Suppressor macrophage treated with lipopolysaccharide for 4 hours (primary cell): ENCODE measurements around the gene LIMS1.
"Not testable (repeated sequence)": the region's sequence is repeated elsewhere in the genome, so short reads cannot be mapped to it uniquely, and the experiment has no call there.

Source experiments
- DNase-seq: peaks from one replicate; pipeline ENCODE4 v3.0.0-alpha.2; 2020

Gene LIMS1

GRCh38 chr2:108670282-108670681, 136.0 kb downstream of the LIMS1 start:
- DNase-seq: not testable (repeated sequence)

- DNase-seq: not testable (repeated sequence)
These were observed 138.0 kb downstream of the LIMS1 start for GRCh38 chr2:108672200-108672805.

GRCh38 chr2:108676522-108676921, 142.3 kb downstream of the LIMS1 start:
- not testable (repeated sequence) for DNase-seq

- DNase-seq: not testable (repeated sequence)
These were observed 143.0 kb downstream of the LIMS1 start for GRCh38 chr2:108677239-108677744.

- not testable (repeated sequence) for DNase-seq
These were observed 144.0 kb downstream of the LIMS1 start for GRCh38 chr2:108678198-108678651.

GRCh38 chr2:108680805-108681204, 146.5 kb downstream of the LIMS1 start:
- DNase-seq: not testable (repeated sequence)

- not testable (repeated sequence) for DNase-seq
These were observed 154.8 kb downstream of the LIMS1 start for GRCh38 chr2:108688818-108689756.

GRCh38 chr2:108690001-108690400, 155.7 kb downstream of the LIMS1 start:
- DNase-seq: not testable (repeated sequence)

GRCh38 chr2:108691447-108691846, 157.2 kb downstream of the LIMS1 start:
- DNase-seq: no peak

GRCh38 chr2:108701208-108701607, 166.9 kb downstream of the LIMS1 start:
- DNase-seq: no peak

- DNase-seq: no peak
These were observed 167.5 kb downstream of the LIMS1 start for GRCh38 chr2:108701806-108702205.

- DNase-seq: no peak
These were observed 170.6 kb downstream of the LIMS1 start for GRCh38 chr2:108704871-108705270.

GRCh38 chr2:108707300-108707699, 173.0 kb downstream of the LIMS1 start:
- no peak for DNase-seq

GRCh38 chr2:108716971-108717370, 182.7 kb downstream of the LIMS1 start:
- DNase-seq: not testable (repeated sequence)

- DNase-seq: peak; percentile 97
These were observed 185.1 kb downstream of the LIMS1 start, which contains the start of gene RANBP2 for GRCh38 chr2:108719149-108720044. Gene RANBP2, plus strand, starts transcription at chr2:108719482. Its CDS starts 125 bp downstream, at chr2:108719607.

- not testable (repeated sequence) for DNase-seq
These were observed 191.8 kb downstream of the LIMS1 start for GRCh38 chr2:108726048-108726447.

- DNase-seq: not testable (repeated sequence)
These were observed 200.4 kb downstream of the LIMS1 start for GRCh38 chr2:108734656-108735055.
